Thyroid gland (tissue), 4 donors: Measurements from ENCODE around the gene MYO19. TPM values are rescaled to one million over a fixed set of nuclear protein-coding genes. Genes with fewer than 3 reads are reported as not detected.

ENCODE experiments used
- DNase-seq, 2 donors: peaks; one replicate each; pipeline ENCODE4 v3.0.0-alpha.2; 2019
- H3K27ac ChIP-seq, 3 donors: fragments of 200-600 bp; sonication (generic); 1 replicate in 2 of 3; 2 replicates in 1 of 3; pipeline ENCODE4 v1.5.1; 2016 to 2019; ENCODE audit warnings: mild to moderate bottlenecking in 1 of 3, moderate library complexity in 1 of 3
- H3K27me3 ChIP-seq: fragments of 200-600 bp; sonication (generic); one replicate; pipeline ENCODE4 v1.5.1; 2019
- H3K36me3 ChIP-seq, 2 donors: fragments of 200-600 bp; sonication (generic); one replicate each; pipeline ENCODE4 v1.5.1; 2016 to 2019
- H3K4me1 ChIP-seq, 2 donors: fragments of 200-600 bp; sonication (generic); one replicate each; pipeline ENCODE4 v1.5.1; 2017 to 2019
- H3K4me3 ChIP-seq, 3 donors: fragments of 200-600 bp; sonication (generic); replicated peaks in 1 of 3; 1 replicate in 2 of 3; 2 replicates in 1 of 3; pipeline ENCODE4 v1.5.1; 2016; ENCODE audit warnings: mild to moderate bottlenecking in 1 of 3
- H3K9me3 ChIP-seq: fragments of 200-600 bp; sonication (generic); one replicate; pipeline ENCODE4 v1.5.1; 2017
- CTCF ChIP-seq, 6 experiments: fragments of 200-600 bp in 3 of 6; fragments of 450-650 bp in 3 of 6; sonication (generic) in 3 of 6; IDR thresholded peaks; one replicate each; pipeline ENCODE4 v1.5.1; 2016 to 2019; ENCODE audit warnings: antibody characterized with exemption in 6 of 6, mild to moderate bottlenecking in 2 of 6, inconsistent platforms in 1 of 6, moderate library complexity in 1 of 6
- POLR2A ChIP-seq, 2 donors: fragments of 450-650 bp; IDR thresholded peaks; one replicate each; pipeline ENCODE4 v1.6.1; 2017; ENCODE audit warnings: antibody characterized with exemption in 2 of 2, mild to moderate bottlenecking in 2 of 2, moderate library complexity in 1 of 2
- WGBS, 2 donors: methylation state at CpG; one replicate each; pipeline ENCODE4 v1.1.5; 2017; 5-methylcytosine and 5-hydroxymethylcytosine counted together
- intact Hi-C: fragments of 100-400 bp; cut with DNase I; formaldehyde crosslinking; loops from one replicate; pipeline ENCODE4 v1.15.1; 2023
- total RNA-seq, 4 donors: library from RNA; depleted of rRNA; stranded (reverse); fragments of >200 nt; gene quantifications; one replicate each; pipeline ENCODE4 v1.2.3, GENCODE V29; 2016

The MYO19 gene
- total RNA-seq, 4 donors from 2014 or later = 45.6 to 80.0 (median 64.5) TPM

DNA sequence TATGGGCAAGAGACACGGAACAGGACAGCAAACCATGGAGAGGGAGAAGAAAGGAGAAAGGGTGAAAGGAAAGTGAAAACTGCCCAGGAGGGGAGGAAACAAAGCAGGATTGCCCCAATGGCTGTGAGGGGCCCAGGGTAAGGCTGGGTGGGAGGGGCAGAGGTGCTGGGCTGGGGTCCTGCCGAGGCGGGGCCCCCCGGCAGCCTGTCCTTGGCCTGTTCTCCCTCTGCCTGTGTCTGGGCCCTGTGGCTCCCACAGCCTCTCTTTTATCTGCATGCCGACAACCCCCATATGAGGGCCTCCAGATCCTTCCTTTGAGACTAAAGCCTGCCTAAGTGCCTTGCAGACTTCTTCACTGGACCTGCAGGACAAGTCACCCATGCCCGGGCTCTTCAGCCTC, 32.7 kb downstream of the MYO19 start:
- no peaks in the 10 kb centered on the region for H3K9me3 ChIP-seq
- intact Hi-C loops = no loop called here
- peaks cover 15 to 20% of the 10 kb centered on the region in 2 donors for H3K36me3 ChIP-seq
- no peak for TF ChIP-seq POLR2A (IDR thresholded peaks at IDR 0.05)
- TF ChIP-seq CTCF (IDR thresholded peaks at IDR 0.05) = no peak
- 93 to 95% methylated on average over 6 of the region's 6 CpGs for WGBS, 2 donors
- no peak for DNase-seq
- H3K27ac ChIP-seq = no peak overlapping the region
- H3K27me3 ChIP-seq = no peaks in the 10 kb centered on the region
- H3K4me1 ChIP-seq = no peaks in the 10 kb centered on the region
- H3K4me3 ChIP-seq = no peak overlapping the region

DNA sequence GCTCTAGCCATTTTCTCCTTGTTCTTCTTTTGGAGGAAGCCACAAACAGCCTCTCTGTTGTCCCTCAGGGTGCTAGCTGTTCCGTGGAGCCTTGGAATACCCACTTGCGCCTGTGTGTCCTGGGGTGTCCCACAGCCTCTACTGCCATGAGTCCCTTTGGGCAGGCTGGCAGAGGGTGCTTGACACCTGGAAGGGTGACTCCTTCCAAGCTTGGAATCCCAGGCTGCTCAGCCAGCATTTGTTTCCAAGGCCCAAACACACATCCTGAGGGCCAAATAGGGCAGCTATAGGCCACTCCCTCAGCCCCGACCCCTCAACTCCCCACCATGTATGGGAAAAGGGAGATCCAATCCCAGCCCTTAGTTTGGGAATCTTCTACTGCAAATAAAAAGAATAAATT, 33.3 kb downstream of the MYO19 start:
- no peaks in the 10 kb centered on the region for H3K27me3 ChIP-seq
- intact Hi-C loops = no loop called here
- H3K4me1 ChIP-seq = no peaks in the 10 kb centered on the region
- 93% methylated on average over 3 of the region's 3 CpGs for WGBS, 2 donors
- TF ChIP-seq CTCF (IDR thresholded peaks at IDR 0.05) = no peak
- TF ChIP-seq POLR2A (IDR thresholded peaks at IDR 0.05) = no peak
- peaks cover 15 to 23% of the 10 kb centered on the region in 2 donors for H3K36me3 ChIP-seq
- no peaks in the 10 kb centered on the region for H3K9me3 ChIP-seq
- DNase-seq = no peak
- H3K27ac ChIP-seq = no peak overlapping the region
- H3K4me3 ChIP-seq = no peak overlapping the region

GRCh38 chr17:36500745-36501225, 33.9 kb downstream of the MYO19 start:
- no peak overlapping the region for H3K4me3 ChIP-seq
- no peak overlapping the region for H3K27ac ChIP-seq
- DNase-seq = no peak
- no peak for TF ChIP-seq POLR2A (IDR thresholded peaks at IDR 0.05)
- no peak for TF ChIP-seq CTCF (IDR thresholded peaks at IDR 0.05)
- no peaks in the 10 kb centered on the region for H3K4me1 ChIP-seq
- H3K27me3 ChIP-seq = no peaks in the 10 kb centered on the region
- 94 to 95% methylated on average over 14 to 15 of the region's 15 CpGs for WGBS, 2 donors
- no peaks in the 10 kb centered on the region for H3K9me3 ChIP-seq
- intact Hi-C loops = no loop called here
- peaks cover 20 to 28% of the 10 kb centered on the region in 2 donors for H3K36me3 ChIP-seq

DNA sequence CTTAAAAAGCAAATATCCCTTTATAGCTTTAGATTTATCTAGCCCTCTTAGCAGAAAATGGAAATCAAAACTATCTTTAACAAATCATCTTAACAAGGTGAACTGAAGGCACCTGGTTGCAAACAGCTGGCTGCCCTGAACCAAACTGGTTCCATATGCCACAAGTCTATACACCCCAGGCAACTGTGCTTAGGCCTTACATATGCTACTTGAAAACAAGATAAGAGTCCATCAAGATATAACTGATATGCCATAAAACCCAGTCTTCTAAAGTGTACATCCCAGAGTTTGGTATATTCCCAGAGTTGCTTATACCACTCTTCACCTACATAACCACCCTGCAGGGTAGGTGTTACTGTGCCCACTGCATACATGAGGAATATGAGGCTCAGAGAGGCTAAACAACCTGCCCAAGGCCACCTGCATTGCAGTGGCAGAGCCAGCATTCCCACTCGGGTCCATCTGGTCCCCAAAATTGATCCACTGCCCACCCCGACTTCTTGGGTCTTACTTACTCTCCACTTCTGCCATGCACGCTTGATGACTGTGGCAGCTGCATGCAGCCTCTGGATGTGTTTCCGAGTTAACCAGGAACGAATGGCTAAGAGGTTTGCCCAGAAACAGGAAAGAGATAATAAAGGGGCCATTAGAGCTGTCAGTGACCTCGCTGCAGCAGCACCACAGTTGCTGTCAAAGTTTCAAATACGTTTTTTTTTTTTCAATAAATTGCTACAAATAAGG, 35.9 kb downstream of the MYO19 start:
- Histone ChIP-seq H3K9me3 (no peaks in the 10 kb centered on the region), H3K4me3 (no peak overlapping the region), H3K27me3 (no peaks in the 10 kb centered on the region), H3K27ac (no peak overlapping the region), H3K4me1 (no peaks in the 10 kb centered on the region), H3K36me3 (peaks cover 37 to 40% of the 10 kb centered on the region in 2 donors)
- intact Hi-C loops = no loop called here
- WGBS, 2 donors = 82 to 84% methylated on average over 7 of the region's 7 CpGs
- no peak for DNase-seq
- no peak for TF ChIP-seq CTCF (IDR thresholded peaks at IDR 0.05)
- TF ChIP-seq POLR2A (IDR thresholded peaks at IDR 0.05) = no peak

DNA sequence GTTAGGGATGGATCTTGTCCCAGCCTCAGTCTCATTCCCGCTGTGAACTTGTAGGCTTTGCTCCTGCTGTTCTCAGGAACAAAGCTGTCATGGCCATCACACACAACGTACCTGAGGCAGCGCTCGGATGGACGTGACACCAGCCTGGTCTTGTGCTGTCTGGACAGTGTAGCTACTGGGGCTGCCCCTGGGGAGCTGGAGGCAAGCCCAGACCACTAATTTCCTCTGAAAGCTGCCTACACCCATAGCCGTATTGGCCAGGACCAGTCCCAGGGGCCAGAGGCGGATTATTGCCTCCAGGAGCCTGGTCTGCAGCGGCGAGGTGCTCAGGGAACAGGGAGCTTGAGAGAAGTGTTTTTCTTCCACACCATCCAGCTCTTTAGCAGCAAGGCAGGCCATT, 36.5 kb downstream of the MYO19 start:
- no peak for DNase-seq
- H3K4me1 ChIP-seq = no peaks in the 10 kb centered on the region

More for the DNA sequence above, 36.5 kb downstream of the MYO19 start:
- Histone ChIP-seq H3K4me3 (no peak overlapping the region), H3K27ac (no peak overlapping the region), H3K36me3 (peaks cover 41 to 44% of the 10 kb centered on the region in 2 donors), H3K9me3 (no peaks in the 10 kb centered on the region), H3K27me3 (no peaks in the 10 kb centered on the region)
- no peak for TF ChIP-seq CTCF (IDR thresholded peaks at IDR 0.05)
- WGBS, 2 donors = 86 to 89% methylated on average over 8 to 9 of the region's 9 CpGs
- intact Hi-C loops = no loop called here
